ENCODE measurements around the gene SIDT1. TPM values are rescaled to one million over a fixed set of nuclear protein-coding genes. Genes with fewer than 3 reads are reported as not detected.
A peak's percentile ranks its signal among the peaks of the same experiment; 100 is the strongest.

Gene SIDT1
- total and polyA plus RNA-seq, 2 donors (not counting 1 experiment from before 2014, with no cell fraction given), result 53.2 to 84.4 TPM

GRCh38 chr3:113659996-113660395, 127.6 kb downstream of the SIDT1 start:
- WGBS (ENCODE audit: insufficient coverage), result 56% methylated on average over 1 of the region's 1 CpG
- ChIA-PET POLR2A (interaction anchor here (0.6 to 1.0 kb wide), 3 partner anchors 116 to 345 kb away, joined by 3 to 9 read pairs (median 5); no protein-coding TSS in a partner anchor), CTCF (interaction anchor here (1.2 to 2.6 kb wide), 3 partner anchors 26 to 85 kb away, joined by 3 to 9 read pairs (median 7); partner anchors contain the start of gene USF3)
- H3K4me3 ChIP-seq (ENCODE audit: control extremely low read depth in 1 of 5, extremely low read depth in 1 of 5, insufficient read depth in 1 of 5, low read depth in 2 of 5, low read length in 4 of 5), result peak overlapping the region in 1 of 5 experiments; percentile 49
- peak overlapping the region; percentile 70 for H3K4me2 ChIP-seq (replicated peaks; ENCODE audit: low read depth, low read length, poor library complexity, severe bottlenecking)
- peaks cover 89% of the 10 kb centered on the region for H3K4me1 Mint-ChIP-seq
- peaks cover 0 to 13% (median 0%) of the 10 kb centered on the region in 3 donors for H3K9me3 ChIP-seq (ENCODE audit: control extremely low read depth in 1 of 3, control insufficient read depth in 2 of 3, insufficient read depth in 1 of 3, low read length in 2 of 3)
- peak overlapping the region; percentile 26 for H2AFZ ChIP-seq (ENCODE audit: insufficient read depth, low read depth, low read length, poor library complexity, severe bottlenecking)
- peaks cover 84 to 88% of the 10 kb centered on the region in 2 donors for H3K4me1 ChIP-seq (ENCODE audit: control insufficient read depth in 2 of 2, insufficient read depth in 2 of 2, low read length in 2 of 2)
- no peaks in the 10 kb centered on the region for H3K27me3 Mint-ChIP-seq
- intact Hi-C loops (cut with micrococcal nuclease), result loop anchor here (1.0 to 2.0 kb wide), 3 partner anchors 13 to 36 kb away; partner anchors contain the start of gene USF3
- DNase-seq (no peak), ATAC-seq (ENCODE audit: low read depth) (no peak)
- TF ChIP-seq EZH2 (IDR thresholded peaks at IDR 0.05; ENCODE audit: borderline replicate concordance, insufficient read depth, low read depth, low read length, poor library complexity, severe bottlenecking), result no peak
- no peak for TF ChIP-seq CTCF (IDR thresholded peaks at IDR 0.05)
- H4K20me1 ChIP-seq (ENCODE audit: control insufficient read depth, insufficient read depth, low read length, poor library complexity, severe bottlenecking), result no peaks in the 10 kb centered on the region
- peaks cover 30% of the 10 kb centered on the region for H3K79me2 ChIP-seq (ENCODE audit: control insufficient read depth, insufficient read depth, low read length)
- peak overlapping the region; percentile 44 for H3K9ac ChIP-seq (ENCODE audit: low read length)
- peaks cover 5% of the 10 kb centered on the region for H3K9me3 Mint-ChIP-seq (ENCODE audit: insufficient read depth)
- peaks cover 2 to 23% of the 10 kb centered on the region in 2 experiments for H3K36me3 ChIP-seq (replicated peaks in 1 of 2; ENCODE audit: control extremely low read depth in 1 of 2, control insufficient read depth in 1 of 2, extremely low read depth in 1 of 2, insufficient read depth in 2 of 2, low read length in 1 of 2)
- H3K4me3 Mint-ChIP-seq, result peak overlapping the region; percentile 85
- H3K27ac ChIP-seq (ENCODE audit: low read length in 2 of 2), result peak overlapping the region; percentile 81 to 93
- peak overlapping the region; percentile 94 for H3K27ac Mint-ChIP-seq
- H3K27me3 ChIP-seq (replicated peaks in 1 of 4; ENCODE audit: control extremely low read depth in 1 of 4, control insufficient read depth in 3 of 4, insufficient read depth in 4 of 4, low read length in 3 of 4), result no peaks in the 10 kb centered on the region

DNA sequence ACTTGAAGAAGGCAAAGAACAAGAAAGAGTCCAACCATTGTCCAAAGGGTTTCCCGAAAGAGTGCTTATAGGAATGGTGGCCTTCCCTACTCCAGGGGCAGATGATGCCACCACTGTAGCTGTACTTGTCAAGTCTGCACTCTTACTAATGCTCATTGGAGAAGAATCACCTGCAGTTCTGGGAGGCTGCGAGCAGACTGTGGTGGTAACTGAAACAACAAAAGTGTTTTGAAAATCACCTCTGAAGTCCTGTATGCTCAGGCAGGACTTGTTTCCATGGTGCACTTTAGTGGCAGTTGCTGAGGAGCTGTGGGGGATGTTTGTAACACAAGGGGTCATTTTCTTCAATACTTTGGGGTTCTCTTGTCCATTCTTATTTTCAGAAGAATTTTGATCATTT, 128.1 kb downstream of the SIDT1 start:
- intact Hi-C loops (cut with micrococcal nuclease), result no loop called here
- 81% methylated on average over 2 of the region's 2 CpGs for WGBS (ENCODE audit: insufficient coverage)
- H3K9me3 Mint-ChIP-seq (ENCODE audit: insufficient read depth), result peaks cover 5% of the 10 kb centered on the region
- H3K27ac ChIP-seq (ENCODE audit: low read length in 2 of 2), result peak overlapping the region; percentile 81 to 93
- no peaks in the 10 kb centered on the region for H3K27me3 Mint-ChIP-seq
- H3K4me2 ChIP-seq (replicated peaks; ENCODE audit: low read depth, low read length, poor library complexity, severe bottlenecking), result peak overlapping the region; percentile 70
- peak overlapping the region; percentile 39 for H3K9ac ChIP-seq (ENCODE audit: low read length)
- ATAC-seq (ENCODE audit: low read depth) (no peak), DNase-seq (no peak)
- peaks cover 34% of the 10 kb centered on the region for H3K79me2 ChIP-seq (ENCODE audit: control insufficient read depth, insufficient read depth, low read length)
- TF ChIP-seq CTCF (IDR thresholded peaks at IDR 0.05) (no peak), EZH2 (IDR thresholded peaks at IDR 0.05; ENCODE audit: borderline replicate concordance, insufficient read depth, low read depth, low read length, poor library complexity, severe bottlenecking) (no peak)
- H3K4me1 ChIP-seq (ENCODE audit: control insufficient read depth in 2 of 2, insufficient read depth in 2 of 2, low read length in 2 of 2), result peaks cover 81 to 85% of the 10 kb centered on the region in 2 donors
- H3K36me3 ChIP-seq (replicated peaks in 1 of 2; ENCODE audit: control extremely low read depth in 1 of 2, control insufficient read depth in 1 of 2, extremely low read depth in 1 of 2, insufficient read depth in 2 of 2, low read length in 1 of 2), result peaks cover 2 to 25% of the 10 kb centered on the region in 2 experiments
- ChIA-PET POLR2A (interaction anchor here (0.6 to 1.3 kb wide), 3 partner anchors 13 to 141 kb away, joined by 3 to 9 read pairs (median 3); partner anchors contain the start of gene ATP6V1A), CTCF (interaction anchor here (1.2 to 2.6 kb wide), 3 partner anchors 27 to 85 kb away, joined by 3 to 9 read pairs (median 5); partner anchors contain the start of gene USF3)
- peak overlapping the region; percentile 94 for H3K27ac Mint-ChIP-seq
- H3K4me3 Mint-ChIP-seq, result peak overlapping the region; percentile 85
- no peaks in the 10 kb centered on the region for H4K20me1 ChIP-seq (ENCODE audit: control insufficient read depth, insufficient read depth, low read length, poor library complexity, severe bottlenecking)
- H3K27me3 ChIP-seq (replicated peaks in 1 of 4; ENCODE audit: control extremely low read depth in 1 of 4, control insufficient read depth in 3 of 4, insufficient read depth in 4 of 4, low read length in 3 of 4), result no peaks in the 10 kb centered on the region
- peak overlapping the region; percentile 26 for H2AFZ ChIP-seq (ENCODE audit: insufficient read depth, low read depth, low read length, poor library complexity, severe bottlenecking)
- peak overlapping the region in 1 of 5 experiments; percentile 49 for H3K4me3 ChIP-seq (ENCODE audit: control extremely low read depth in 1 of 5, extremely low read depth in 1 of 5, insufficient read depth in 1 of 5, low read depth in 2 of 5, low read length in 4 of 5)
- peaks cover 86% of the 10 kb centered on the region for H3K4me1 Mint-ChIP-seq
- peaks cover 0 to 13% (median 0%) of the 10 kb centered on the region in 3 donors for H3K9me3 ChIP-seq (ENCODE audit: control extremely low read depth in 1 of 3, control insufficient read depth in 2 of 3, insufficient read depth in 1 of 3, low read length in 2 of 3)
